ENCODE measurements around the gene RPN1. TPM values are rescaled to one million over a fixed set of nuclear protein-coding genes. Genes with fewer than 3 reads are reported as not detected.

The RPN1 gene
- total and polyA plus RNA-seq, 2 donors (not counting 3 experiments of a cell fraction or from before 2014, with no cell fraction given): 250 to 266 TPM

DNA sequence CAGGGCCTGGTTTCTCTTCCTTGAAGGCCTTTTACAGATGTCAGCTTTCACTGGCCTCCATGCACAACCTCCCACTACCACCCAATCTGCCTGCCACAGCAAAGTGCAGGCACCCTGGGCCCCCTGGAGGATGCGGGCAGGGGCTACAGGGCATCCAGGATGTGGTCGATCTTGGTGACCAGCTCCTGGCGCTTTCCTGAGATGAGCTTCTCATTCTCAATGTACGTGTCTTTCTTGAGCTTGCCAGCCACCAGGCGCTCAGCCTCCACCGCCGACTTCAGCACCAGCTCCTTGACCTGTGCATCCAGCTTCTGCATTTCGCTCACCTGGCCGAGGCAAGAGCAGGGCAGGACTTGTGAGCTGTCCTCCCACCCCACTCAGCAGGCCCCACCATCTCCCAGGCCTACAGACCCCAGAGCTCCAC, 30.3 kb downstream of the RPN1 start:
- no peak for DNase-seq (ENCODE audit: low read depth, low spot score)
- peak overlapping the region; percentile 60 for H3K27ac ChIP-seq (ENCODE audit: insufficient read depth, low read depth, low read length)
- H3K4me2 ChIP-seq (ENCODE audit: insufficient read depth, low read length): no peak overlapping the region
- H3K4me3 ChIP-seq (replicated peaks in 1 of 3; ENCODE audit: insufficient read depth in 1 of 3, low read depth in 1 of 3, low read length in 3 of 3): no peak overlapping the region
- ChIA-PET POLR2A (no interaction called here), CTCF (no interaction called here)
- no peaks in the 10 kb centered on the region for H3K27me3 ChIP-seq (ENCODE audit: control insufficient read depth in 2 of 2, insufficient read depth in 2 of 2, low read length in 2 of 2)
- intact Hi-C loops (cut with micrococcal nuclease) (no loop called here), dilution Hi-C loops (cut with MboI; ENCODE audit: extremely low pct_ligation_motif_present, low sequenced_read_pairs) (no loop called here)
- no peaks in the 10 kb centered on the region for H3K9me1 ChIP-seq (replicated peaks; ENCODE audit: control insufficient read depth, extremely low read depth, insufficient read depth, low read length)
- H3K9ac ChIP-seq (replicated peaks; ENCODE audit: extremely low read depth, insufficient read depth, low read length): no peak overlapping the region
- H3K4me1 ChIP-seq (ENCODE audit: control insufficient read depth, extremely low read depth, insufficient read depth, low read length): peaks cover 55% of the 10 kb centered on the region
- peaks cover 40% of the 10 kb centered on the region for H3K79me2 ChIP-seq (ENCODE audit: control insufficient read depth, insufficient read depth, low read length)
- BruUV-seq (replicated peaks): no TSS peak
- TF ChIP-seq EZH2 (IDR thresholded peaks at IDR 0.05; ENCODE audit: borderline replicate concordance, low read depth, low read length, severe bottlenecking) (no peak), GATA2 (IDR thresholded peaks at IDR 0.05; ENCODE audit: insufficient read depth, insufficient read length, low read depth, low read length) (no peak), MYC (IDR thresholded peaks at IDR 0.05; ENCODE audit: low read depth, low read length) (no peak), FOS (IDR thresholded peaks at IDR 0.05; ENCODE audit: borderline replicate concordance, insufficient read depth, low read length) (no peak), JUN (IDR thresholded peaks at IDR 0.05; ENCODE audit: borderline replicate concordance, insufficient read depth, insufficient read length, low read depth) (no peak), POLR2AphosphoS5 (IDR thresholded peaks at IDR 0.05; ENCODE audit: insufficient read depth, low read depth, low read length) (no peak), POLR2A (IDR thresholded peaks at IDR 0.05; ENCODE audit: low read depth, low read length) (no peak)
- TF ChIP-seq, protein P1, sequence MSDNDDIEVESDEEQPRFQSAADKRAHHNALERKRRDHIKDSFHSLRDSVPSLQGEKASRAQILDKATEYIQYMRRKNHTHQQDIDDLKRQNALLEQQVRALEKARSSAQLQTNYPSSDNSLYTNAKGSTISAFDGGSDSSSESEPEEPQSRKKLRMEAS (IDR thresholded peaks at IDR 0.05; ENCODE audit: insufficient read depth, insufficient read length): no peak
- TF ChIP-seq, protein P2, sequence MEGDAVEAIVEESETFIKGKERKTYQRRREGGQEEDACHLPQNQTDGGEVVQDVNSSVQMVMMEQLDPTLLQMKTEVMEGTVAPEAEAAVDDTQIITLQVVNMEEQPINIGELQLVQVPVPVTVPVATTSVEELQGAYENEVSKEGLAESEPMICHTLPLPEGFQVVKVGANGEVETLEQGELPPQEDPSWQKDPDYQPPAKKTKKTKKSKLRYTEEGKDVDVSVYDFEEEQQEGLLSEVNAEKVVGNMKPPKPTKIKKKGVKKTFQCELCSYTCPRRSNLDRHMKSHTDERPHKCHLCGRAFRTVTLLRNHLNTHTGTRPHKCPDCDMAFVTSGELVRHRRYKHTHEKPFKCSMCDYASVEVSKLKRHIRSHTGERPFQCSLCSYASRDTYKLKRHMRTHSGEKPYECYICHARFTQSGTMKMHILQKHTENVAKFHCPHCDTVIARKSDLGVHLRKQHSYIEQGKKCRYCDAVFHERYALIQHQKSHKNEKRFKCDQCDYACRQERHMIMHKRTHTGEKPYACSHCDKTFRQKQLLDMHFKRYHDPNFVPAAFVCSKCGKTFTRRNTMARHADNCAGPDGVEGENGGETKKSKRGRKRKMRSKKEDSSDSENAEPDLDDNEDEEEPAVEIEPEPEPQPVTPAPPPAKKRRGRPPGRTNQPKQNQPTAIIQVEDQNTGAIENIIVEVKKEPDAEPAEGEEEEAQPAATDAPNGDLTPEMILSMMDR (IDR thresholded peaks at IDR 0.05; ENCODE audit: extremely low read depth in 1 of 2, insufficient read depth in 1 of 2, low read depth in 1 of 2, low read length in 2 of 2): no peak
- no peaks in the 10 kb centered on the region for H3K9me3 ChIP-seq (replicated peaks; ENCODE audit: control insufficient read depth, insufficient read depth, low read length)
- H2AFZ ChIP-seq (ENCODE audit: low read depth, low read length): no peak overlapping the region
- H3K36me3 ChIP-seq (ENCODE audit: control insufficient read depth in 2 of 2, extremely low read depth in 1 of 2, insufficient read depth in 2 of 2, low read length in 2 of 2): peaks cover 20 to 41% of the 10 kb centered on the region in 2 experiments
- no peaks in the 10 kb centered on the region for H4K20me1 ChIP-seq (replicated peaks; ENCODE audit: control insufficient read depth, extremely low read depth, insufficient read depth, low read length)
- no peak for FAIRE-seq
